K562 (cell line): Measurements from ENCODE around the gene TP53TG5. TPM values are rescaled to one million over a fixed set of nuclear protein-coding genes. Genes with fewer than 3 reads are reported as not detected.
A peak's percentile ranks its signal among the peaks of the same experiment; 100 is the strongest.

Experiments
- BDP1 ChIP-seq: IDR thresholded peaks from 3 replicates; pipeline ENCODE4 v1.6.1; 2011; ENCODE audit not compliant: insufficient read length, insufficient read depth
- CREB1 ChIP-seq, 2 experiments: sonication (generic) in 1 of 2; formaldehyde crosslinking in 1 of 2; IDR thresholded peaks; 2 replicates each; pipeline versions ENCODE4 v1.6.1 to v1.8.0; 2012 to 2022; ENCODE audit warnings: inconsistent platforms in 1 of 2, mild to moderate bottlenecking in 1 of 2, missing genetic modification reagents in 1 of 2, moderate library complexity in 1 of 2
- CREM ChIP-seq: IDR thresholded peaks from 2 replicates; pipeline ENCODE4 v1.6.1; 2014; ENCODE audit warnings: antibody characterized with exemption, low read depth
- ELF4 ChIP-seq: fragments of 450-650 bp; formaldehyde crosslinking; IDR thresholded peaks from 2 replicates; pipeline ENCODE4 v1.4.0; 2022; ENCODE audit warnings: missing genetic modification characterization
- EP400 ChIP-seq: fragments of 450-650 bp; IDR thresholded peaks from 2 replicates; pipeline ENCODE4 v1.6.1; 2017; ENCODE audit warnings: antibody characterized with exemption, mild to moderate bottlenecking, moderate library complexity
- GABPB1 ChIP-seq: sonication (generic); formaldehyde crosslinking; IDR thresholded peaks from 2 replicates; pipeline ENCODE4 v1.8.0; 2022; ENCODE audit warnings: mild to moderate bottlenecking, missing genetic modification reagents
- HDAC3 ChIP-seq: fragments of 450-650 bp; IDR thresholded peaks from 2 replicates; pipeline ENCODE4 v1.6.1; 2018; ENCODE audit warnings: borderline replicate concordance, mild to moderate bottlenecking, moderate library complexity; ENCODE audit not compliant: partially characterized antibody
- HNRNPLL ChIP-seq: fragments of 200-400 bp; formaldehyde crosslinking; IDR thresholded peaks from 2 replicates; pipeline ENCODE4 v1.6.1; 2017; ENCODE audit warnings: low read length, low read depth, mild to moderate bottlenecking; ENCODE audit not compliant: poor library complexity, severe bottlenecking
- KAT8 ChIP-seq: fragments of 450-650 bp; IDR thresholded peaks from 2 replicates; pipeline ENCODE4 v1.6.1; 2016; ENCODE audit warnings: low read depth, mild to moderate bottlenecking
- KLF13 ChIP-seq: fragments of 450-650 bp; IDR thresholded peaks from 2 replicates; pipeline ENCODE4 v1.6.1; 2016; ENCODE audit warnings: missing genetic modification characterization, low read depth, mild to moderate bottlenecking, missing compliant biosample characterization, moderate library complexity, borderline replicate concordance
- LCOR ChIP-seq: sonication (generic); formaldehyde crosslinking; IDR thresholded peaks from 2 replicates; pipeline ENCODE4 v1.8.0; 2022; ENCODE audit warnings: mild to moderate bottlenecking, missing genetic modification reagents
- MAFK ChIP-seq: IDR thresholded peaks from 2 replicates; pipeline ENCODE4 v1.6.1; 2011; ENCODE audit warnings: low read length, improper control_type of control experiment
- MCM7 ChIP-seq, 2 experiments: fragments of 450-650 bp; IDR thresholded peaks; 2 replicates each; pipeline ENCODE4 v1.6.1; 2016 to 2018
- MLLT1 ChIP-seq, 2 experiments: fragments of 450-650 bp; IDR thresholded peaks; 2 replicates each; pipeline ENCODE4 v1.6.1; 2016
- RCOR1 ChIP-seq, 2 experiments: IDR thresholded peaks; 2 replicates each; pipeline ENCODE4 v1.6.1; 2012; ENCODE audit warnings: low read depth in 2 of 2, low read length in 2 of 2, borderline replicate concordance in 1 of 2, improper control_type of control experiment in 1 of 2
- RNF2 ChIP-seq: sonication (generic); IDR thresholded peaks from 2 replicates; pipeline ENCODE4 v1.6.1; 2016
- SMARCE1 ChIP-seq: fragments of 450-650 bp; IDR thresholded peaks from 2 replicates; pipeline ENCODE4 v1.7.1; 2016; ENCODE audit warnings: mild to moderate bottlenecking
- SNIP1 ChIP-seq: fragments of 450-650 bp; IDR thresholded peaks from 2 replicates; pipeline ENCODE4 v1.7.1; 2017; ENCODE audit warnings: low read depth, mild to moderate bottlenecking
- SRSF7 ChIP-seq: fragments of 200-400 bp; formaldehyde crosslinking; optimal IDR thresholded peaks from 2 replicates; pipeline ENCODE3; 2017; ENCODE audit warnings: mild to moderate bottlenecking, low read depth, low read length
- TEAD1 ChIP-seq, 2 experiments: fragments of 450-650 bp in 1 of 2; sonication (generic) in 1 of 2; formaldehyde crosslinking; IDR thresholded peaks; 2 replicates each; pipeline versions ENCODE4 v1.4.0 to v1.8.0; 2020 to 2022; ENCODE audit warnings: mild to moderate bottlenecking in 2 of 2, missing genetic modification reagents in 1 of 2
- THRAP3 ChIP-seq: fragments of 450-650 bp; IDR thresholded peaks from 2 replicates; pipeline ENCODE4 v1.6.1; 2016; ENCODE audit warnings: mild to moderate bottlenecking, inconsistent platforms, borderline replicate concordance
- UBTF ChIP-seq, 2 experiments: IDR thresholded peaks; 2 replicates each; pipeline ENCODE4 v1.6.1; 2012; ENCODE audit warnings: improper control_type of control experiment in 2 of 2, low read depth in 2 of 2, low read length in 2 of 2, borderline replicate concordance in 1 of 2
- ZBED1 ChIP-seq: IDR thresholded peaks from 2 replicates; pipeline ENCODE4 v1.6.1; 2014
- ZEB2 ChIP-seq: fragments of 450-650 bp; IDR thresholded peaks from 2 replicates; pipeline ENCODE4 v1.6.1; 2016
- ZNF121 ChIP-seq: sonication (generic); formaldehyde crosslinking; conservative IDR thresholded peaks from 2 replicates; pipeline ENCODE4 v1.8.0; 2022; ENCODE audit warnings: missing genetic modification reagents
- ZNF583 ChIP-seq: fragments of 250-450 bp; sonication (Bioruptor Pico); IDR thresholded peaks from 2 replicates; pipeline ENCODE4 v1.4.0; 2020
- ZNF696 ChIP-seq: fragments of 250-450 bp; sonication (Bioruptor Pico); conservative IDR thresholded peaks from 2 replicates; pipeline ENCODE4 v1.4.0; 2020; ENCODE audit warnings: mild to moderate bottlenecking, moderate library complexity
- ZNF778 ChIP-seq: fragments of 450-650 bp; formaldehyde crosslinking; IDR thresholded peaks from 2 replicates; pipeline ENCODE4 v1.4.0; 2020; ENCODE audit warnings: mild to moderate bottlenecking, moderate library complexity
- polyA plus RNA-seq, 8 experiments: library from polyadenylated mRNA; depleted of rRNA in 4 of 8; stranded (reverse) in 5 of 8; unstranded in 3 of 8; fragments of >200 nt; fragmentation: Nextera tagmentation in 2 of 8; fragmentation: Illumina TruSeq in 1 of 8; extraction: Ambion mirVana in 2 of 8; extraction: Trizol in 1 of 8; gene quantifications; 2 replicates each; pipeline versions ENCODE4 v1.2.1 to v1.2.3, GENCODE V29; 2011 to 2014; ENCODE audit warnings: inconsistent platforms in 1 of 8, missing spikeins in 1 of 8
- total RNA-seq, 7 experiments: library from RNA; depleted of rRNA in 6 of 7; stranded (reverse); fragments of >200 nt in 6 of 7; fragmentation: Illumina TruSeq in 2 of 7; extraction: Trizol in 2 of 7; gene quantifications; 2 replicates each; pipeline versions ENCODE4 v1.2.1 to v1.2.3, GENCODE V29; 2011 to 2021; ENCODE audit warnings: low replicate concordance in 1 of 7

Gene TP53TG5
- total and polyA plus RNA-seq, 9 of the 15 experiments (the other 6 are each of a cell fraction or from before 2014, with no cell fraction given) = 0.04 to 0.05 (median 0.04) TPM; not detected in 6

GRCh38 chr20:45373353-45374100 lies 4.6 kb downstream of the TP53TG5 start (continued):
- no peak for TF ChIP-seq MLLT1 (IDR thresholded peaks at IDR 0.05)
- no peak for TF ChIP-seq CREB1 (IDR thresholded peaks at IDR 0.05)
- no peak for TF ChIP-seq CREB1 (CRISPR knock-in tag; IDR thresholded peaks at IDR 0.05)
- peak; percentile 81; the same call in 1 of the 2 replicates for TF ChIP-seq ELF4 (CRISPR knock-in tag)
- TF ChIP-seq LCOR (CRISPR knock-in tag) = no peak
- peak; percentile 77 for TF ChIP-seq EP400
- TF ChIP-seq KLF13 (tag) = no peak
- TF ChIP-seq ZNF778 = no peak
- TF ChIP-seq RCOR1 (IDR thresholded peaks at IDR 0.05; ENCODE audit: borderline replicate concordance in 1 of 2, low read depth in 2 of 2, low read length in 2 of 2) = peak in 1 of 2 experiments; percentile 47; a peak in 1 of 4 replicates
- no peak for TF ChIP-seq ZNF121 (CRISPR knock-in tag)
- TF ChIP-seq MCM7 (IDR thresholded peaks at IDR 0.05) = no peak
- TF ChIP-seq ZEB2 = no peak; the same call in 1 of the 2 replicates
- TF ChIP-seq GABPB1 (CRISPR knock-in tag) = peak; percentile 52; the same call in 1 of the 2 replicates
- peak; percentile 49; the same call in 1 of the 2 replicates for TF ChIP-seq RNF2
- TF ChIP-seq UBTF (IDR thresholded peaks at IDR 0.05; ENCODE audit: borderline replicate concordance in 1 of 2, low read depth in 2 of 2, low read length in 2 of 2) = no peak
- TF ChIP-seq ZNF696 (CRISPR knock-in tag) = no peak
- TF ChIP-seq MAFK = peak; percentile 28
- no peak for TF ChIP-seq ZNF583
- 0 out of 4 replicates have a peak, but pooled peaks of 1 of the 2 experiments have one; percentile 61 for TF ChIP-seq TEAD1 (CRISPR knock-in tag; IDR thresholded peaks at IDR 0.05)
- TF ChIP-seq HNRNPLL = no peak
- TF ChIP-seq SNIP1 = no peak
- TF ChIP-seq THRAP3 = no peak
- no peak for TF ChIP-seq KAT8
- TF ChIP-seq SMARCE1 = 0 out of 2 replicates have a peak, but pooled peaks have one; percentile 48
- TF ChIP-seq SRSF7 = no peak
- TF ChIP-seq HDAC3 = peak; percentile 46
- TF ChIP-seq BDP1 = no peak
- TF ChIP-seq CREM = peak; percentile 39; the same call in 1 of the 2 replicates
- peak; percentile 43; the same call in 1 of the 2 replicates for TF ChIP-seq ZBED1
